WTC11 (cell line): ENCODE measurements around the gene DEPDC5.

Source experiments
- ATF2 ChIP-seq: sonication (generic); formaldehyde crosslinking; IDR thresholded peaks from 2 replicates; pipeline ENCODE4 v1.8.1; 2022; ENCODE audit warnings: low read depth, missing genetic modification reagents, borderline replicate concordance
- CREM ChIP-seq: sonication (generic); formaldehyde crosslinking; IDR thresholded peaks from 2 replicates; pipeline ENCODE4 v1.8.1; 2022; ENCODE audit warnings: mild to moderate bottlenecking, missing genetic modification reagents, moderate library complexity
- CTCF ChIP-seq: fragments of 200-600 bp; IDR thresholded peaks from 2 replicates; pipeline ENCODE4 v1.8.0; 2022; ENCODE audit warnings: antibody characterized with exemption
- GABPB1 ChIP-seq: sonication (generic); formaldehyde crosslinking; IDR thresholded peaks from 2 replicates; pipeline ENCODE4 v1.8.1; 2023; ENCODE audit warnings: mild to moderate bottlenecking, missing genetic modification reagents
- MXD4 ChIP-seq: fragments of 250-450 bp; sonication (Bioruptor Pico); IDR thresholded peaks from 2 replicates; pipeline ENCODE4 v1.8.0; 2021; ENCODE audit warnings: mild to moderate bottlenecking, moderate library complexity, borderline replicate concordance
- ZBTB21 ChIP-seq: sonication (generic); formaldehyde crosslinking; IDR thresholded peaks from 2 replicates; pipeline ENCODE4 v1.8.1; 2023; ENCODE audit warnings: mild to moderate bottlenecking, missing genetic modification reagents, borderline replicate concordance
- ZNF121 ChIP-seq: sonication (generic); formaldehyde crosslinking; IDR thresholded peaks from 2 replicates; pipeline ENCODE4 v1.8.0; 2023; ENCODE audit warnings: missing genetic modification reagents
- TF ChIP-seq, protein P1 (sequence below): sonication (generic); formaldehyde crosslinking; IDR thresholded peaks from 2 replicates; pipeline ENCODE4 v1.8.1; 2023; ENCODE audit warnings: mild to moderate bottlenecking, missing genetic modification reagents

GRCh38 chr22:31927562-31927961 is 173.7 kb downstream of the DEPDC5 start:
- TF ChIP-seq MXD4 (CRISPR knock-in tag), result no peak
- TF ChIP-seq, protein P1, sequence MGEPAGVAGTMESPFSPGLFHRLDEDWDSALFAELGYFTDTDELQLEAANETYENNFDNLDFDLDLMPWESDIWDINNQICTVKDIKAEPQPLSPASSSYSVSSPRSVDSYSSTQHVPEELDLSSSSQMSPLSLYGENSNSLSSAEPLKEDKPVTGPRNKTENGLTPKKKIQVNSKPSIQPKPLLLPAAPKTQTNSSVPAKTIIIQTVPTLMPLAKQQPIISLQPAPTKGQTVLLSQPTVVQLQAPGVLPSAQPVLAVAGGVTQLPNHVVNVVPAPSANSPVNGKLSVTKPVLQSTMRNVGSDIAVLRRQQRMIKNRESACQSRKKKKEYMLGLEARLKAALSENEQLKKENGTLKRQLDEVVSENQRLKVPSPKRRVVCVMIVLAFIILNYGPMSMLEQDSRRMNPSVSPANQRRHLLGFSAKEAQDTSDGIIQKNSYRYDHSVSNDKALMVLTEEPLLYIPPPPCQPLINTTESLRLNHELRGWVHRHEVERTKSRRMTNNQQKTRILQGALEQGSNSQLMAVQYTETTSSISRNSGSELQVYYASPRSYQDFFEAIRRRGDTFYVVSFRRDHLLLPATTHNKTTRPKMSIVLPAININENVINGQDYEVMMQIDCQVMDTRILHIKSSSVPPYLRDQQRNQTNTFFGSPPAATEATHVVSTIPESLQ (CRISPR knock-in tag), result no peak
- TF ChIP-seq CTCF, result no peak
- no peak for TF ChIP-seq CREM
- no peak for TF ChIP-seq ATF2 (CRISPR knock-in tag)
- TF ChIP-seq ZNF121 (CRISPR knock-in tag), result no peak
- no peak for TF ChIP-seq GABPB1
- no peak for TF ChIP-seq ZBTB21
